Astrocyte of the hippocampus (primary cell): ENCODE data around the gene ACTRT3.
"Not testable (repeated sequence)": the region's sequence is repeated elsewhere in the genome, so short reads cannot be mapped to it uniquely, and the experiment has no call there.

Source experiments
- DNase-seq: peaks from one replicate; pipeline ENCODE4 v3.0.0; 2011; ENCODE audit warnings: low read depth, low spot score

Gene ACTRT3

GRCh38 chr3:169772897-169773816, 3.8 kb upstream of the ACTRT3 start, which contains the start of gene MYNN:
TSS of gene MYNN (plus strand) at chr3:169773396. CDS start at chr3:169774296, 900 bp downstream.
- DNase-seq, result peak; percentile 96

- peak; percentile 88 for DNase-seq
Observed at GRCh38 chr3:169772305-169772896, 3.0 kb upstream of the ACTRT3 start.

- peak; percentile 83 for DNase-seq
Observed at GRCh38 chr3:169771497-169772304, 2.3 kb upstream of the ACTRT3 start.

- DNase-seq, result peak; percentile 95
Observed at GRCh38 chr3:169764882-169765612, 4.3 kb downstream of the ACTRT3 start, which contains the start of gene TERC. TSS of gene TERC (minus strand) at chr3:169765060.

- peak; percentile 65 for DNase-seq
Observed at GRCh38 chr3:169764312-169764881, 5.0 kb downstream of the ACTRT3 start.

GRCh38 chr3:169760479-169760878, 8.9 kb downstream of the ACTRT3 start:
- DNase-seq, result peak; percentile 45

GRCh38 chr3:169759256-169759655, 10.1 kb downstream of the ACTRT3 start:
- no peak for DNase-seq

- DNase-seq, result no peak
Observed at GRCh38 chr3:169758359-169758994, 10.9 kb downstream of the ACTRT3 start.

GRCh38 chr3:169755488-169755887, 13.9 kb downstream of the ACTRT3 start:
- DNase-seq, result no peak

GRCh38 chr3:169754711-169755110, 14.7 kb downstream of the ACTRT3 start:
- DNase-seq, result no peak

GRCh38 chr3:169751875-169752274, 17.5 kb downstream of the ACTRT3 start:
- DNase-seq, result no peak

- DNase-seq, result no peak
Observed at GRCh38 chr3:169750665-169751064, 18.7 kb downstream of the ACTRT3 start.

GRCh38 chr3:169748670-169749069, 20.7 kb downstream of the ACTRT3 start:
- no peak for DNase-seq

- no peak for DNase-seq
Observed at GRCh38 chr3:169746924-169747323, 22.4 kb downstream of the ACTRT3 start.

GRCh38 chr3:169744366-169745054, 24.9 kb downstream of the ACTRT3 start:
- peak; percentile 10 for DNase-seq

- no peak for DNase-seq
Observed at GRCh38 chr3:169739067-169739466, 30.3 kb downstream of the ACTRT3 start.

- DNase-seq, result not testable (repeated sequence)
Observed at GRCh38 chr3:169731857-169732256, 37.5 kb downstream of the ACTRT3 start.

- DNase-seq, result no peak
Observed at GRCh38 chr3:169722724-169723123, 46.6 kb downstream of the ACTRT3 start.

GRCh38 chr3:169718415-169718814, 50.9 kb downstream of the ACTRT3 start:
- not testable (repeated sequence) for DNase-seq
